CD4-positive, alpha-beta T cell treated with Interleukin-6 for 4 hours (primary cell): ENCODE measurements around the gene PRKAR1A.

Experiments
- DNase-seq: peaks from one replicate; pipeline ENCODE4 v3.0.0-alpha.2; 2020; ENCODE audit warnings: mixed read lengths

PRKAR1A gene

GRCh38 chr17:68544111-68544915, 32.1 kb downstream of the PRKAR1A start:
- no peak for DNase-seq

DNA sequence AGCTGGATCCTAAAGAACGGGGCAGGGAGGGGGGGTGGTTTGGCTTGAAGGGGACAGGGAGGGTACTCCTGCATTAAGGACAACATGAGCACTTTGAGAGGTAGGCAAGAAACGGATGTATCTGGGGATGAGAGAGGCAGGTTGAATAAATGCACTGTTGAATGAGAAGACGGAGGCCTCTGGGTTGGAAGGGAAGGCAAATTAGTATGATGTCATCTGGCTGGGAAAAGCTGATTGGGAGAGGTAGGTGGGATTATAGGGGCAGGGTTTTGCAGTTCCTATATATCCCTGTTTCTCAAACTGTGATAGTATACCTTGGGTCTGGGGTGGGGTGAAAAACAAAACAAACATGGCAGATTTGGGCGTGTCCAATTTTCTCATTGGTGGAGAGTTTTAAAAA, 44.3 kb downstream of the PRKAR1A start:
- no peak for DNase-seq

DNA sequence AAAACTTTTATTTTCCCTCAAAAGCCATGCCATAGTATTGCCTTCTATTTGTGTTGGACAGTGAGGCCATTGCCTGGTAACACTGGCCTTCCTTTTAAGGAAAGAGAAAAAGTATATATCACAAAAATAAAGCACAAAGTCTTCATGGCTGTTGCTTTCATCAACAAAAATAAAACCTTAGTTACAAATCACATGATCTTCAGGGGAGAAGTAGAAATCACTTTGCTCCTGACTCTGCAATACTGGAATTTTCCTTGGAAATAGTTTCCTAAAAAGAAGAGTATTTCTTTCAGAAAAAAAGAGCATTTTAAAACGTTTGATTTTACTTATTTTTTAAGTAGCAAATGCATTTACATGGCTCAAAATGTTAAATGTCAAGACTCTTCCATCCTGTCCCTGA, 47.1 kb downstream of the PRKAR1A start:
- DNase-seq, result no peak

GRCh38 chr17:68560966-68561720, 48.9 kb downstream of the PRKAR1A start:
- no peak for DNase-seq

DNA sequence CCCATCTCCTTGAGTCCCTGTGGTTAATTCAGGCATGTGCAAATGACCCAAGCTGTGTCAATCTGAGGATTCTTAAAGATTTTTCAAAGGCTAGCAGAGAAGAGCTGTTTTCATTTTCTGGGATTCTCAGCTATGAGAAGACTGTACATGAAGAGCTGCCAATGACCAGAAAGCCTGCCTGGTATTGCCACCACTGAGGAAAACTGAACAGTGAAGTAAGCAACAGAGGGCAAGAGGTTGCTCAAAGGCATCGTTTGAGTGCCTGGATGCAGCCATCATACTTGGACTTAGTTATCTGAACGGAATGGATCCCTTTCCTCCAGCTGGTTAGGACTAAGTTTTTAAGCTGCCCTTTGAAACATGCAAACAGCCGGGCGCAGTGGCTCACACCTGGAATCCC, 50.5 kb downstream of the PRKAR1A start:
- no peak for DNase-seq

DNA sequence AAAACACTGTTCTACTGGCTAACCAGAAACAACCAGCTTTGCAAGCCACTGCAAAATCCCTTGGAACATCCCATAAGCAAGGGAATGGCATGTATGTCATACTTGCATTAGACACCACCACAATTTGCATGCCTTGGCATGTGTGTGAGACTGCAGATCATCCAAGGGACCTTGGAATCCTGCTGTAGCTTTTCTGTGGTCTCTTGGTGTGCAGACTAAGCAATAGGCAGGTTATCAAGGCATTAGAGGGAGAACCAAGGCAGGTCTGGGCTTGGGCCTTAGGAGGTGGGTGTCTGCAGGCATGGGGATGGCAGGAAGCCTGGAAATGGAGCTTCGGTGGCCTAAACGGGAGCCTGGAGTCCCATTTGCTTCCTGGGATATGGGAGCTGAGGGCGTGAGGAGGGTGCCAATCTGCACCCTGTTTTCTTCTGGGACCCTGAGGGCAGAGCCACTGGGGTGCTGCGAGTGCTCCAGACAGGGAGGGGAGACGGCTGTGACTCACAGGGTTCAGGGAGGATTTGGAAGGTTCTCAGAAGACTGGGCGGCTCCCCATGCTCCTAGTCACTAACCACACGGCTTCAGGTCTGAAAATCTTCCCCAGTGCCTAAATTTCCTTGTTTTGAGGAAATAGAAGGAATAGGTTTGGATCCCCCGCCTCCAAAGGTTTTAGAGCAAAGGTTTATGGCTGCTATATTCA, 52.3 kb downstream of the PRKAR1A start:
- no peak for DNase-seq

- DNase-seq, result no peak
These were observed 53.6 kb downstream of the PRKAR1A start for GRCh38 chr17:68565661-68566441.

DNA sequence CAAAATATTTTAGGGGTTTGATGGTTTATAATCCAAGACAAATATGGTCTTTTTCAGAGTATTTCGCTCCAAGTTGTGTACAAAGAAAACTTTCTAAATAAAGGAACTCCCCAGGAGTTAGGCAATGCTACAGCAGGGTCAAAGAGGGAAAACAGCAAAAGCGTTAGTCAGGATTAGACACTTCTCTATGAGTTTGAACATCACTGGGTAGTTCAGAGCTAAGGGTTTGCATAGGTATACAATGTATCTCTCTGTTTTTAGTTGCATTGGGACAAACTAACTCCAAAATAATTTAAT, 54.2 kb downstream of the PRKAR1A start:
- no peak for DNase-seq

DNA sequence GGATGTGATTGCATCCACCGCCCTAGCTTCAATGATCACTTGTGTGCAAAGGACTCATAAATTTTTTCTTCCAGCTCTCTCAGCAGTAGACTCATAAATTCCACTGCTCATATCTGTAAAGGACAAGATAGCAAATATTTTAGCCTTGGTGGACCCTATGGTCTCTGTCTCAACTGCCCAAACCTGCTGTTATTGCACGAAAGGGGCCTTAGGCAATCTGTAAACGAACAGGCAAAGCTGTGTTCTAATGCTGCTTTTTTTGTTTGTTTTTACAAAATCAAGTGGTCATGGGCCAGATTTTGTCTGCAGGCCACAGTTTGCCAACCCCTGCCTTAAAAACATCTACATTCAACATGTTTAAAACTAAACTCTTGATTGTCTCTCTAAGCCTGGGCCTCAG, 54.8 kb downstream of the PRKAR1A start:
- DNase-seq, result no peak

DNA sequence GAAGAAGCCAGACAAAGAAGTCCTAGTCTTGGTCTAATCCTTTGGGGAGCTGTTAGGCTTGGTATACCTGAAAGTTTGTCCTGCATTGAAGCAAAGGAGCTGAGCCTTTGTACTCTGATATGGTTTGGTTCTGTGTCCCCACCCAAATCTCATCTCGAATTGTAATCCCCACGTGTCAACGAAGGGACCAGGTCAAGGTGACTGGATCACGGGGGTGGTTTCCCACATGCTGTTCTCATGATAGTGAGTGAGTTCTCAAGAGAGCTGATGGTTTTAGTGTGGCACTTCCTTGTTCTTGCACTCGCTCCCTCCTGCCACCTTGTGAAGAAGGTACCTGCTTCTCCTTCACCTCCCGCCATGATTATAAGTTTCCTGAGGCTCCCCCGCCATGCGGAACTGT, 55.4 kb downstream of the PRKAR1A start:
- no peak for DNase-seq

DNA sequence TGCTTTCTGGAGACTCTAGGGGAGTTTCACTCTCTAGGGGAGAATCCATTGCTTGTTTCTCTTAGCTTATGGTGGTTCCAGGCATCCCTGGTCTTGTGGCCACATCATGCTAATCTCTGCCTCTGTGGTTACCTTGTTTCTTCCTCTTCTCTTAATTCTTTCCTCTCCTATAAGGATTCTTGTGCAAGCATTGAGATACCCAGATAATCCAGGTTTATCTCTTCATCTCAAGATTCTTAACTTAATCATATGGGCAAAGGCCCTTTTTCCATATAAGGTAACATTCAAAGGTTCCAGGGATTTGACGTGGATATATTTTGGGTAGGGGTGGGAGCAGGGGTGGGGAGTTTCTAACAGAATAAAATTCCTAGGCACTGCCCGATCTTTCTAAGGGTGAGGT, 56.4 kb downstream of the PRKAR1A start:
- DNase-seq, result no peak

DNA sequence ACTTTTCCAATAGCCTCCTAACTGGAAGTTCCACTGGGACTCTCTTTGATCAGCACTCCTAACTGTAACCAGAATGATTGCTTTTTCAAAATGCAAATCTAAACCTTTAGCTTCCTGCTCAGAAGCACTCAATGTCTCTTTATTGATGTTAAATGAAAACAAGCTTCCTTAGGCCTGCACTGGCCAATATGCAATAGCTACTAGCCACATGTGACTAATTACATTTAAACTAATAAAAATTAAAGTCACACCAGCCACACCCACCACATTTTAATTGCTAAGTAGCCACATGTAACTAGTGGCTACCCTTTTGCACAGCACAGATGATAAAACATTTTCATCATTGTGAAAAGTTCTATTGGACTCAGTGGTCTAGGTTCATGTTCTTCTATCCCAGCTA, 57.1 kb downstream of the PRKAR1A start:
- no peak for DNase-seq

DNA sequence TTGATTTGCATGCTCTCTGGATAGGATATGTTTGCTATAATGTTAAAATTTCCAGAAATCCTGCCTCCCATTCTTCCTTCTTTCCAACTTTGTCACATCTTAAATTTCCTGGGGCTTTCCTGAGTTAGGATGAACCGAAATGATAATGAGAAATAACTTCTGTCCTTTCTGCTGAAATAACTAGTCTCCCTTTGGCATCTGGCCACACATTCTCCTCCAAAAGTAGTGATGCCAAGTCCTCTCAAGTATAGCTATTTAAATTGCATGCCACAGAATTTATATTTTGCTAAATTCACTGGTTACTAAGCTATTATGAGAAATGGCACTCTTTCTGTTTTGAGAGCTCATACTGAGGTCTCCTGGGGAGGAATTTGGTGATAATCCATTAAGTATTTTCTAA, 58.3 kb downstream of the PRKAR1A start:
- no peak for DNase-seq

GRCh38 chr17:68572138-68572842, 60.1 kb downstream of the PRKAR1A start:
- DNase-seq, result no peak

DNA sequence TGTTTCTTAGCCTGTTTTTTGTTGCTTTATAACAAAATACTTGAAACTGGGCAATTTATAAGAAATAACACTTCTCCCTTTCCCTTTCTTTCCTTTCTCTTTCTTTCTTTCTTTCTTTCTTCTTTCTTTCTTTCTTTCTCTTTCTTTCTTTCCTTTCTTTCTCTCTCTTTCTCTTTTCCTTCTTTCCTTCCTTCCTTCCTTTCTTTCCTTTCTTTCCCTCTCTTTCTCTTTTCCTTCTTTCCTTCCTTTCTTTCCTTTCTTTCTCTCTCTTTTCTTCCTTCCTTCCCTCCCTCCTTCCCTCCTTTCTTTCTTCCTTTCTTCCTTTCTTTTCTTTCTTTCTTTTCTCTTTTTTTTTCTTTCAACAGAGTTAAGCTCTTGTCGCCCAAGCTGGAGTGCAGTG, 61.1 kb downstream of the PRKAR1A start:
- no peak for DNase-seq

DNA sequence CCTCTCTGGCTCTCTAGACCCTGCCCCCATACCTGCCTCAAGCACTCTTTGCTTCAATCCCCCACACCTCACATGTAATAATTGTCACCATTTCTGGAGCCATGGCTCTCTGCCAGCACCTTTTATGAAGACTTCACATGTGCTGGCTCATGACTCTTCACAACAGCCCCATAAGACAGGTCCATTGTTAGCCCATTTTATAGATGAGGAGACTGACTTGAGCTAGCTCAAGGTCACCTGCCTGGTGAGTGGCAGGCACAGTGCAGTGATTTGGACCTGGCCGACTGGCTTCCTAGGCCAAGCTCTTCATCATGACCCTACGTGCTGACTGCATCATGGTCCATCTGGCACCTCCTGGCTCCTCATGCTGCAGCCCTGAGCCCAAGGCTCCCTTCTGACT, 63.9 kb downstream of the PRKAR1A start:
- no peak for DNase-seq

DNA sequence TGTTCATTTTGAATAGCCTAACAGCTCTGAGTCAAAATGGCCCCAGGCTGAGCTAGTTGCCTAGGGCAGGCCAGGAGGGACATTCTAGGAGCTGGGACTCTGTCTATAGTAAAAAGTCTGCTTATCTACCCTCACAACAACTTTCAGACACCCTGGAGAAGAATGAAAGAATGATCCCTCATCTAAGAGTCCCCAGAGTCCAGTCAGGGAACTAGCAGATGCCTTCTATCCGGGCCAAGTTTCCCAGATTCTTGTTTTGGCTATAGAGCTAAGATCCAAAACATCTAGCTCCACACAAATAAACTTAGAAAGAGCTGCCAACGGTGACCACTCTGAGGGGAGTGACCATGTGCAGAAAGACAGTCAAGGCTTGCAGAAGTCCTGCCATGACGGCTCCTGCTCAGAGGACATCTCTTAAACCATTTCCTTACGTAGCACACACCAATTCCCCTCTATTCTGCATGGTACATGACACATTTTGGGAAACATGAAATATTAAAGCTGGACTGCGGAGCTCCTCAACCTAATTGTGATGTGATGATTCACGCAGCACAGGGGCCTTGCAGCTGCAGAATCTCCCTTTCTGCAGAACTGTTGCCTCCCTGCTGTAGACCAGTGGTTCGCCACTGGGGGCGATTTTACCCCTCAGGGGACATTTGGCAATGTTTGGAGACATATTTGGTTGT, 64.7 kb downstream of the PRKAR1A start:
- no peak for DNase-seq

- no peak for DNase-seq
These were observed 65.2 kb downstream of the PRKAR1A start for GRCh38 chr17:68577497-68577821.

GRCh38 chr17:68578236-68578635, 66.0 kb downstream of the PRKAR1A start:
- DNase-seq, result no peak

- no peak for DNase-seq
These were observed 67.1 kb downstream of the PRKAR1A start for GRCh38 chr17:68579194-68579927.

DNA sequence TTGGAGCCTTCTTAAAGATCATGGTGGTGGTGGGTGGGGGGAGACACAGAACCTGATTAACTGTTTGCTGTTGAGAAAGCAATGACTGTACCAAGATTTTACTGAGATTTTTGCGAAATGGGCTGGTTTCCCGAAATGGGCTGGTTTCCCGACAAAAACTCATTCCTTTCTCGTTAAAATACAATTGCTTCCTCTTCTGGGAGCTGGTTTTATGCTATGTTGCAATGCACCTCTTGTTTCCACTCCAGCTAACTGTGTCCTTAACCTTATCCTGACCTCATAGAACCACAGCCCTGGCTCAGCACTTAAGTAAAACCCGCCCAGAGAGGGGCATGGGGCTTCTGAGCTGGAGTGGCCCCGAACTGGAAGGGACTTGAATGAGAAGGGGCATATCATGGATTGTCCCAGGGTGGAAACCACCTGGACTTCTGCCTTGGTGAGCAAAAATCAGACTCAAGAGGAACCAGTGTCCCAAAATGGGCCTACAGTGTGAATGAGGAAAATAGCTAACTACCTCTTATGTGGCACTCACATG, 68.1 kb downstream of the PRKAR1A start:
- DNase-seq, result no peak
